DMS 273 treated with DMSO at 0.1 percent for 48 hours (cell line): ENCODE data around the gene AIRE.

Experiments
- DNase-seq: peaks from one replicate; lab custom pipeline; 2025; lab: John Stamatoyannopoulos, UW

AIRE gene

GRCh38 chr21:44305691-44306090 lies 20.0 kb downstream of the AIRE start:
- no peak for DNase-seq

GRCh38 chr21:44306936-44307704 lies 21.4 kb downstream of the AIRE start:
- no peak for DNase-seq

- no peak for DNase-seq
These were observed 25.2 kb downstream of the AIRE start for GRCh38 chr21:44310628-44311507.

GRCh38 chr21:44312089-44312488 lies 26.4 kb downstream of the AIRE start:
- no peak for DNase-seq

GRCh38 chr21:44312716-44313115 lies 27.0 kb downstream of the AIRE start:
- no peak for DNase-seq

GRCh38 chr21:44313451-44313850 lies 27.8 kb downstream of the AIRE start:
- no peak for DNase-seq

- no peak for DNase-seq
These were observed 28.5 kb downstream of the AIRE start for GRCh38 chr21:44314128-44314527.

GRCh38 chr21:44314561-44314960 lies 28.9 kb downstream of the AIRE start:
- DNase-seq, result no peak

- DNase-seq, result no peak
These were observed 30.1 kb downstream of the AIRE start for GRCh38 chr21:44315691-44316203.

- DNase-seq, result no peak
These were observed 30.7 kb downstream of the AIRE start for GRCh38 chr21:44316277-44316900.

GRCh38 chr21:44317241-44317782 lies 31.6 kb downstream of the AIRE start:
- DNase-seq, result no peak

GRCh38 chr21:44317871-44318270 lies 32.2 kb downstream of the AIRE start:
- no peak for DNase-seq

- DNase-seq, result no peak
These were observed 33.0 kb downstream of the AIRE start for GRCh38 chr21:44318489-44319285.

- no peak for DNase-seq
These were observed 33.9 kb downstream of the AIRE start for GRCh38 chr21:44319407-44320065.

GRCh38 chr21:44320847-44321246 lies 35.2 kb downstream of the AIRE start:
- DNase-seq, result no peak

- no peak for DNase-seq
These were observed 36.3 kb downstream of the AIRE start for GRCh38 chr21:44321846-44322450.

- DNase-seq, result no peak
These were observed 37.1 kb downstream of the AIRE start for GRCh38 chr21:44322621-44323325.

GRCh38 chr21:44323591-44323990 lies 37.9 kb downstream of the AIRE start:
- no peak for DNase-seq

- no peak for DNase-seq
These were observed 38.6 kb downstream of the AIRE start for GRCh38 chr21:44324106-44324853.
